Measurements from ENCODE around the gene LIN7C. TPM values are rescaled to one million over a fixed set of nuclear protein-coding genes. Genes with fewer than 3 reads are reported as not detected.
A peak's percentile ranks its signal among the peaks of the same experiment; 100 is the strongest.

LIN7C gene, protein sequence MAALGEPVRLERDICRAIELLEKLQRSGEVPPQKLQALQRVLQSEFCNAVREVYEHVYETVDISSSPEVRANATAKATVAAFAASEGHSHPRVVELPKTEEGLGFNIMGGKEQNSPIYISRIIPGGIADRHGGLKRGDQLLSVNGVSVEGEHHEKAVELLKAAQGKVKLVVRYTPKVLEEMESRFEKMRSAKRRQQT
- 10 to 100 TPM; 61.8 to 72.8 (median 66.3) TPM for total RNA-seq

DNA sequence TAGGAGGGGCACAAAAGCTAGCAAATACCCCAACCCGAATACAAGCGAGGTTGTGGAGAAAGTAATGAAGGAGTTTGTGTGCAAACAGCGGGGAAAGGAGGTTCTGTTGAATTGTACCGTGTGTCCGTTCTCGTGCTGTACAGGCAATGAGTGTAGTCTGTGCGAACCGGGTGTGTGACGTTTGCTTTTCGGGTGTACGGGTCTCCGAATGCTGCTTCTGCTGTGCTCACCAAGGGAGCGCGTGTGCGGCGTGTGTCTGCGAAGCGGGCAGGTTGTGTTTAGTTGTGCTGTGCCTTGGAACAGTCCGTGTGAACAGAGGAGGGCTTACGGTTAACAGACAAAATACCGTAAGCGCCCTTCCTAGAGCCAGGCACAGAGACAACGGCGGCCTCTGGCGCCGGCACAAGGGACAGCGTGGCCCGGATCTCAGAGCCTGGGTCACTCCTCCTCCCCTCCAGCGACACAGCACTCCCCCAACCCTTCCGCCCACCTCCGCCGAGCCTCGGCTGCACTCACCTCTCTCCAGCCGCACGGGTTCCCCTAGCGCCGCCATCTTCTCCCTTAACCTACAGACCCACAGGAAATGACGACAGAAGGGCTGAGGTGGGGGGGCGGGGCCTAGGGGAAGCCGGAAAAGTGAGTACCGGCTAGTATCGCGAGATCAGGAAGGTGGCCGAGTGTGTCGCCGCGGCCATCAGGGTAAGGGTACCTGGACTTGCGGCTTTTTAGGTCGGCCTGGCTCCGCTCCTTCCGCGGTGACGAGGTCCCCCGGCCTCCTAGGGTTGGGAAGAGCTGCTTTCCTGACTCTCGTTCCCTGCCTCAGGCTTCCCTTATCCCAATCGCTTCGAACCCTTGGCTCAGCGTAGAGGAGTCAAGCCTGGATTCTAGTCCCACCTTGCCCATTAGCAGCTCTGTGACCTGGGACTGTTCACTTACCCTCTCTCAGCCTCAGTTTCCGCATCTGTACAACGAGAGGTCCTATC, at the start of gene LIN7C:
Gene LIN7C, minus strand, starts transcription at position 570 of the 983 bp plus-strand sequence. Its CDS starts 17 bp downstream, at position 553.
- 1% methylated on average over 28 to 45 of the region's 60 CpGs for WGBS, 2 donors
- Histone ChIP-seq H3K36me3 (no peaks in the 10 kb centered on the region), H3K9me3 (no peaks in the 10 kb centered on the region), H3K27me3 (no peaks in the 10 kb centered on the region), H3K27ac (peak within 1 kb of the TSS; percentile 84 to 92 (median 90)), H3K4me1 (peaks cover 14 to 22% of the 10 kb centered on the region in 2 donors), H3K4me3 (replicated peaks in 1 of 3) (peak within 1 kb of the TSS; percentile 56 to 90 (median 86))
- intact Hi-C loops (cut with DNase I) = no loop called here
- TF ChIP-seq, protein P1, sequence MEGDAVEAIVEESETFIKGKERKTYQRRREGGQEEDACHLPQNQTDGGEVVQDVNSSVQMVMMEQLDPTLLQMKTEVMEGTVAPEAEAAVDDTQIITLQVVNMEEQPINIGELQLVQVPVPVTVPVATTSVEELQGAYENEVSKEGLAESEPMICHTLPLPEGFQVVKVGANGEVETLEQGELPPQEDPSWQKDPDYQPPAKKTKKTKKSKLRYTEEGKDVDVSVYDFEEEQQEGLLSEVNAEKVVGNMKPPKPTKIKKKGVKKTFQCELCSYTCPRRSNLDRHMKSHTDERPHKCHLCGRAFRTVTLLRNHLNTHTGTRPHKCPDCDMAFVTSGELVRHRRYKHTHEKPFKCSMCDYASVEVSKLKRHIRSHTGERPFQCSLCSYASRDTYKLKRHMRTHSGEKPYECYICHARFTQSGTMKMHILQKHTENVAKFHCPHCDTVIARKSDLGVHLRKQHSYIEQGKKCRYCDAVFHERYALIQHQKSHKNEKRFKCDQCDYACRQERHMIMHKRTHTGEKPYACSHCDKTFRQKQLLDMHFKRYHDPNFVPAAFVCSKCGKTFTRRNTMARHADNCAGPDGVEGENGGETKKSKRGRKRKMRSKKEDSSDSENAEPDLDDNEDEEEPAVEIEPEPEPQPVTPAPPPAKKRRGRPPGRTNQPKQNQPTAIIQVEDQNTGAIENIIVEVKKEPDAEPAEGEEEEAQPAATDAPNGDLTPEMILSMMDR (IDR thresholded peaks at IDR 0.05) = no peak
- TF ChIP-seq POLR2A (IDR thresholded peaks at IDR 0.05) = peak in 1 of 2 donors; percentile 93
- peak; percentile 97 for DNase-seq

- Histone ChIP-seq H3K4me3 (replicated peaks in 1 of 3) (no peak overlapping the region), H3K27me3 (no peaks in the 10 kb centered on the region), H3K27ac (no peak overlapping the region), H3K4me1 (no peaks in the 10 kb centered on the region), H3K36me3 (no peaks in the 10 kb centered on the region), H3K9me3 (no peaks in the 10 kb centered on the region)
- no peak for DNase-seq
- WGBS, 2 donors = 96 to 100% methylated on average over 1 of the region's 1 CpG
- TF ChIP-seq POLR2A (IDR thresholded peaks at IDR 0.05) = no peak
- TF ChIP-seq, protein P1 (IDR thresholded peaks at IDR 0.05) = no peak
- intact Hi-C loops (cut with DNase I) = no loop called here
Observed at GRCh38 chr11:27555264-27555663, 48.7 kb upstream of the LIN7C start.

DNA sequence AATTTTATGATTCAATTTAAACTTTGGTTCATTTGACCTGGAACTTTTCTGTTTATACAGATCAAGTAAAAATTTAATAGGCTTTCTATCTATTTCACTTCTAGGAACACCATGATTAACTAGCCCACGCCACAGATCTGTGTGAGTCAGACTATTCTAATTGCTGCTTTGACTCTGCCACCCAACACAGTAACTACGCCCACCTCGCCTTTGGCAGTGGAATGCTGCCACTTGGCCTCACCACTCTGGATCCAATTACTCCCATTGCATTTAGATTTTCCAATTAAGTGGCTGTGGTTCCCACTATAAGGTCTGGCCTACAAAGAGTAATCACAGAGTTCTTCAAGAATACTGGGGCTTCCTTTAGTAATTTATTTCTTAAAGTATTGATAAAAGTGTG, 46.6 kb upstream of the LIN7C start:
- Histone ChIP-seq H3K27ac (no peak overlapping the region), H3K27me3 (no peaks in the 10 kb centered on the region), H3K4me1 (no peaks in the 10 kb centered on the region), H3K9me3 (no peaks in the 10 kb centered on the region), H3K36me3 (no peaks in the 10 kb centered on the region), H3K4me3 (replicated peaks in 1 of 3) (no peak overlapping the region)
- TF ChIP-seq, protein P1 (IDR thresholded peaks at IDR 0.05) = no peak
- no peak for TF ChIP-seq POLR2A (IDR thresholded peaks at IDR 0.05)
- intact Hi-C loops (cut with DNase I) = no loop called here
- DNase-seq = no peak
- WGBS, 2 donors = 95 to 96% methylated on average over 3 of the region's 3 CpGs

GRCh38 chr11:27552341-27552740, 45.8 kb upstream of the LIN7C start:
- no peak for DNase-seq
- H3K27me3 ChIP-seq = no peaks in the 10 kb centered on the region
- H3K9me3 ChIP-seq = no peaks in the 10 kb centered on the region
- H3K4me1 ChIP-seq = no peaks in the 10 kb centered on the region
- H3K4me3 ChIP-seq (replicated peaks in 1 of 3) = no peak overlapping the region
- intact Hi-C loops (cut with DNase I) = no loop called here
- TF ChIP-seq, protein P1 (IDR thresholded peaks at IDR 0.05) = no peak
- no peak for TF ChIP-seq POLR2A (IDR thresholded peaks at IDR 0.05)
- 94 to 95% methylated on average over 2 of the region's 2 CpGs for WGBS, 2 donors
- no peaks in the 10 kb centered on the region for H3K36me3 ChIP-seq
- no peak overlapping the region for H3K27ac ChIP-seq

DNA sequence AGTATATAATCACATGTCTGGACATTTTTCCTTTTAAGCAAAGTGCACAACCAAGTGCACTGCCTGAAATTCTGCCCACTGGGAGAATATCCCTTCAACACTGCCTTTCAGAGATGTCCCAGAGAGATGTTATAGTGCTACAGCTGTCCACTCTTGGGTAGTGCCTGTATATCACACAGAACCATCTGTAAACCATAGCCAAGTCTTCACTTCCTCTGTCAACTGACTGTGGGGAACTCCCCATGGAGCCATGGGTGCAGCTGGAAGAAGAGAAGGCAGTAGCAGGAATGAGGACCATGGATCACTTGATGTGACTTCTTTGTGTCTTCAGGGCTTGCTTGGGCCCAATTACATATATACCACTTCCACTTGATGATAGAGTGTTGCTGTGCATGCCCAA, 44.6 kb upstream of the LIN7C start:
- H3K4me1 ChIP-seq = no peaks in the 10 kb centered on the region
- H3K9me3 ChIP-seq = no peaks in the 10 kb centered on the region
- no peaks in the 10 kb centered on the region for H3K36me3 ChIP-seq
- intact Hi-C loops (cut with DNase I) = no loop called here
- H3K4me3 ChIP-seq (replicated peaks in 1 of 3) = no peak overlapping the region
- no peaks in the 10 kb centered on the region for H3K27me3 ChIP-seq
- DNase-seq = no peak
- no peak overlapping the region for H3K27ac ChIP-seq
- no peak for TF ChIP-seq POLR2A (IDR thresholded peaks at IDR 0.05)
- TF ChIP-seq, protein P1 (IDR thresholded peaks at IDR 0.05) = no peak
